ENCODE data around the gene CPEB3. TPM values are rescaled to one million over a fixed set of nuclear protein-coding genes. Genes with fewer than 3 reads are reported as not detected.
"Not testable (repeated sequence)": the region's sequence is repeated elsewhere in the genome, so short reads cannot be mapped to it uniquely, and the experiment has no call there.

CPEB3 gene
- total RNA-seq, 1 donor from 2014 or later, result 3.8 TPM

DNA sequence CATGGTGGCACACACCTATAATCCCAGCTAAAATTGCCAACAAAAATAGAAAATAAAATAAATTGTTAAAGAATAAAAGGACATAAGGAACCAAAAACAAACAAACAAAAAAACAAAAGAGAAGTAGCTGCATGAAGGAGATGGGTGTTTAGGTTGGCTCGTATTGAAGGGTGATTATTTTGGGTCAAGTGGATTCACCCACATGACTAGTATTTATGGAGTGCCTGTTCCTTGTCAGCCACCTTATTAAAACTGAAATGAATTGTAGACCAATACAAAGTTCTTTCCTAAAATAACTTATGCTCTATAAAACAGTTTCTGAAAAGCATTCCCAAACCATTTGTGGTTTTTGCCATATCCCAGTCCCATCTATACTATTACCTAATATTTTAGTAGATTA is 228.6 kb downstream of the CPEB3 start:
- intact Hi-C loops (cut with micrococcal nuclease), result no loop called here

DNA sequence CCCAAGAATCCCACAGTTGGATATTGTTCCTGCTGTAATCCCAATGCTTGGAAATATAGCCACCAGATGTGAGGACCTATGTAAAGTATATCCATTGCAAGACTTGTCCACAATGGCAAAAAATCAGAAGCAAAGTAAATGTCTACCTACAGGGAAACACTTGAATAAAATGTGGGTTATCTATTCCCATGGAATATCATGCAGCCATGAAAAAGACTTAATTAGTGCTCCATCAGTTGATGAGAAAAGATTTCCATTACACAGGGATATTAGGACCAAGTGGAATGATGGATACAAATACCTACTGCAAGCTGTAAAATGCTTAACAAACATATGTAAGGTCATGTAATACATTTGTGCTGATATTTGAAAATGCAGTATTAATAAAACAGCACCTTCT is 236.1 kb downstream of the CPEB3 start:
- intact Hi-C loops (cut with micrococcal nuclease), result no loop called here

DNA sequence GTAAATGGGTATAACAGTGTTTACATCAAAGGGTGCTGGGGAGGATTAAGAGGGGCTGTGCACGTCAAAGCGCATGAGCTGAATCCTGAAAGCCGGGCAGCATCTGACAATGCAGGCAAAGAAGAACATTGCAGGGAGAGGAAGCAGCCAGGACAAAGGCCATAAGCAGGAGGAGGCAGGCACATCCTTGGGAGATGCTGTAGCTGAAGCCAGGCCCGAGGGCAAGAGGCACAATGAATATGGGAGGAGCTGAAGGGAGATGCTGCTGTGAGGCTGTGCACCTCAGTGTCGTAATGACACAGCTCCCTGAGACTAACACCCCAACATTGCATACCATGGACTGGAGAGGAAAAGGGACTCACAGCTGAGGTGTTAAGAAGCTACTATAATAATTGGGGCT is 238.1 kb downstream of the CPEB3 start:
- intact Hi-C loops (cut with micrococcal nuclease), result no loop called here

DNA sequence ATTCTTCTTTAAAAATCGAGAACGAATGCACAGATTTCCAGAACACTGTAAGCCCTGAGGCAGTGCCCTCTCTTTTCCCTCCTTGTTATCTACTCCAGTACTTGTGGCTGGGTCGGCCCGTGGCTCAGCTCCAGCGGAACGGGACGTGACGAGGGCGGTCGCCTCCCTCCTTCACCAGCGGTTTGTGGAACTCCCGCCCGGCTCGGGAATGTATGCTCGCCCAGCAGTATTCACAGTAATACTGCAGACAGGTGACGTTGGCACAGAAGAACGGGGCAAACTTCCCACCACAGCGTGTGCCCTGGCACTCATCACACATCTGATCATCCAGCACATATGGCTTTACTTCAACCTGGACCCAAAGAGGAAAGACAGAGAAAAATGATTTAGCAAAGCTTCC is 238.8 kb downstream of the CPEB3 start:
- intact Hi-C loops (cut with micrococcal nuclease), result no loop called here

DNA sequence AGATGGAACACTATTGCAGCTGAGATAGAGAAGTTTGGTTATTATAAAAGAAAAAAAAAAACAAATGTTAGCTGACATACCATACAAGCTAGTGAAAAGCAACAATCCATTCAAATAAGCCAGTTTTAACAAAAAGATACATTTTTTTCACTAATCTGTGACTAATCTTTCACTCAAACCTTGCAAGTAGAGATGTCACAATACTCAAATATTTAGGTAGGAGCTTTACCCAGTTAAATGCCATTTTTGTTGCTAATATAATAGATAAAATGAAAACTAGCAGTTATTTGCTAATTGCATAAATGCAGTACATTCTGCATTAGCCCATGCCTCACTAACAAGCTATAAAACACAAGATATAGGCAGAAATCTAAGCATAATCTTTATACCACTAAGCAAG is 243.7 kb downstream of the CPEB3 start:
- intact Hi-C loops (cut with micrococcal nuclease), result no loop called here

DNA sequence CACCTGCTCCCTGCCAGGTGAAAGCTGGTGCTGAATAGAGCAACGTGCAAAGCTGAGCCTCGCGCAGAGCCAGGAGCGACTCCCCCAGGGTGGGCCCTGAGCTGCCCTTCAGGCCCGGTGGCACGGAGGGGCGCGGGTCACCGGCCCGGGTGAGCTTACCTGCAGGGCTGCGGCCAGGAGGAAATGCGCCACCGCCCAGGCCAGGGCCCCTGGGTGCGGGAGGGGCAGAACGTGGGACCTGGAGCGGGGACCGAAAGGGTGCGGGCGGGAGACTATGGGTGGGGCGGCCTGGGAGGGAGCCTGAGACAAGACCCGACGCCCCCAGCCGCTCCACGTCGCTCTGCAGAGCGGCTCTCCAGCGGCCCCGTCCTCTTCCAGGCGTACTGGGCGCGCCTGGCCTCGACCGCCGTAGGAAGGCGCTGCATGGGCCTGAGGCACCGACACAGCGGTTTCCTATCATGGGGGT is 245.2 kb downstream of the CPEB3 start:
- intact Hi-C loops (cut with micrococcal nuclease), result no loop called here

DNA sequence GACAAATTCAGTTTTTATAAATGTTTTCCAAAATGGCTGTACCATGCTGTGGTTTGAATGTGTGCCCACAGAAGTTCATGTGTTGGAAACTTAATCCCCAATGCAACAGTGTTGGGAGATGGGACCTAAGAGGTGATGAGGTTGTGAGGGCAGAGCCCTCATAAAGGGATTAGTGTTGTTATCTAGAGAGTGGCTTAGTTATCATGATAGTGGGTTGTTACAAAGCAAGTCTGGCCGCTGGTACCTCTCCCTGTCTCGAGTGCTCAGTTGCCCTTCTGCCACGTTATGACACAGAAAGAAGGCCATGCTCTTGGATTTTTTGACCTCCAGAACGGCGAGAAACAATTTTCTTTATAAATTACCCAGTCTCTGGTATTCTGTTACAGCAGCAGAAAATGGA is 248.3 kb downstream of the CPEB3 start:
- intact Hi-C loops (cut with micrococcal nuclease), result no loop called here

DNA sequence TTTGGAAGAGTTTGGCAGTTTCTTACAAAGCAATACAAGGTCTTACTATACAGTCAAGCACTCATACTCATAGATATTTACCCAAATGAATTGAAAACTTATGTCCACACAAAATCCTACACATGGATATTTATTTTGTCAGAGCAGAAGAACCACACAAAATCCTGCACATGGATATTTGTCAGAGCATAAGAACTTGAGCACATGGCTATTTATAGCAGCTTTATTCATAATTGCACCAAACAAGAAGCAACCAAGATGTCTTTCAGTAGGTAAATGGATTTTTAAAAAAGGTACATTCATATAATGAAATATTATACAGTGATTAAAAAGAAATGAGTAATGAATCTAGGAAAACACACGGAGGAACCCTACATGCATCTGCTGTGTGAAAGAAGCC is 251.9 kb downstream of the CPEB3 start:
- intact Hi-C loops (cut with micrococcal nuclease), result no loop called here

DNA sequence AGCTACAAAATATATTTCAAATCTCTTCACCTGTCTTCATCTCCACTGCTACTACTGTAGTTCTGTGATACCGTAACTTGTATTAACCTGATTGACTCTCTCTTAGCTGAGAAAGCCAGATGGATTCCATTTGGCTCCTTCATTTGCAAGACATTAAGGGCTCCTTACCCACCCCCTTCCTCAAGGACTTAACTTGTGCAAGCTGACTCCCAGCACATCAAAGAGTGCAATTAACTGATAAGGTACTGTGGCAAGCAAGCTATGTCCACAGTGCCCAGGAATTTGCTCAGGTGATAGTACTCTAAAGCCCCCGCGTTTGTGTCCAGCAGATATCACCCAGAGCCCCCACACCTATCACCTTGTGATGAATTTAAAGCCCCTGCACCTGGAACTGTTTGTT is 257.8 kb downstream of the CPEB3 start:
- intact Hi-C loops (cut with micrococcal nuclease), result not testable (repeated sequence)

DNA sequence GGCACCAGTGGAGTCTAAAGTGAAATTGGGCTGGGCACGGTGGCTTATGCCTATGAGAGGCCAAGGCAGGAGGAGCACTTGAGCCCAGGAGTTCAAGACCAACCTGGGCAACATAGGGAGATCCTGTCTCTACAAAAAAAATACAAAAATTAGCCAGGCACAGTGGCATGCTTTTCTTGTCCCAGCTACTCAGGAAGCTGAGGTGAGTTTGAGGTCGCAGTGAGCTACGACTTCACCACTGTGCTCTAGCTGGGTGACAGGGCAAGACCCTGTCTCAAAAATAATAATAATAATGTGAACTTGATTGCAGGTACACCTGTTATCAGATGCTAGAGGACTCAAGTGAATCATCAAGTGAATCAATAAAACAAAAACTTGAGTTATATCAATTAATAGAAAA is 259.3 kb downstream of the CPEB3 start:
- intact Hi-C loops (cut with micrococcal nuclease), result no loop called here

DNA sequence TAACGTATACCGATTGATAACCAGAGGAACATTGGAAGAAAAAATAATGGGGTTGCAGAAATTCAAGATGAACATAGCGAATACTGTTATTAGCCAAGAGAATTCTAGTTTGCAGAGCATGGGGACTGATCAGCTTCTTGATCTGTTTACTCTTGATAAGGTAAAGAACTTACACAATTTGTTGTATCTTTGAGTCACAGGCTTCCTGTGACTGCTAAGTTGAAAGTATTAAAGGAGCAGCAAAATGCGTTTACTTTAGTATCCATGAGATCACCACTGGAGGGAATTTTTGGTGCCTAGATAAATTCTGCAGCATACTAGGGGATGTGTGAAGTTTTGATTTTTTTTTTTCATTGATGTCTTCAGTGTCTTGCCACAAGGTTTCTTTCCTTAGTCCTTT is 263.7 kb downstream of the CPEB3 start:
- intact Hi-C loops (cut with micrococcal nuclease), result no loop called here

DNA sequence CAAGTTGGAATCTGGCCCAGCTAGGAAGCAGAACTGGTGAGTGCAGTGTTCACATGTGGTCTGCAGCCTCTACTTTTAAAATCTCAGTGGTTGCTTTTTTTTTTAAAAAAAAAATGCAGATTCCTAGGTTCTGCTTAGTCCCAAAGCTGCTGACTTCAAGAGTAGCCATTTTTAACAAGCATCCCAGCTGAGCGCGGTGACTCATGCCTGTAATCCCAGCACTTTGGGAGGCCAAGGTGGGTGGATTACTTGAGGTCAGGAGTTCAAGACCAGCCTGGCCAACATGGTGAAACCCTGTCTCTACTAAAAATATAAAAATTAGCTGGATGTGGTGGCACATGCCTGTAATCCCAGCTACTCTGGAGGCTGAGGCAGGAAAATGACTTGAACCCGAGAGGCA is 265.5 kb downstream of the CPEB3 start:
- intact Hi-C loops (cut with micrococcal nuclease), result not testable (repeated sequence)

DNA sequence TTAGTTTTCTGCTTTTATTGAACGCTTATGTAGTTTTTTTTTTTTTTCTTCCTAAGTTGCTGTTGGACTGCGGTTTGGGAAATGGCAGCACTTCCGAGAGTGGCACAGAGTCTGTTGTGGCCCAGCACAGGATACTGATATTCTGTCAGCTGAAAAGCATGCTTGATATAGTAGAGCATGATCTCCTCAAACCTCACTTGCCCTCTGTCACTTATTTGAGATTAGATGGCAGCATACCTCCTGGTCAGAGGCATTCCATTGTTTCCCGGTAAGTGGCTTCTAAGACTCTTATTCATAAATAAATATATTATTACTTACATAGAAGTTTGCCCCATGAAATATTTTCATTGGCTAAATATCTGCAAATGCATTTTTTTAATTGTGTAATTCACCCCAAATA is 266.2 kb downstream of the CPEB3 start:
- intact Hi-C loops (cut with micrococcal nuclease), result no loop called here

DNA sequence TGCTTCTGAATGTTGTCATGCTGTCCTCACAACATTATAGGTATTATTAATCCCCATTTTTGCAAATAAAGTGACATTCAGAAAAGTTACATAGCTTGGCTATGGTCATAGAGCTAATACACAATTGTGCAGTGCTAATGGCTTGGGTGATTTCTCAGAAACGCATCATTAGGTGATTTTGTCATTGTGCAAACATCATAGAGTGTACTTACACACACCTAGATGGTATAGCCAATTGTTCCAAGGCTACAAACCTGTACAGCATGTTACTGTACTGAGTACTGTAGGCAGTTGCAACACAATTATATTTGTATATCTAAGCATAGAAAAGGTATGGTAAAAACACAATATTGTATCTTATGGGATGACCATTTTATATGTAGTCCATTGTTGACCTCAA is 276.3 kb downstream of the CPEB3 start:
- intact Hi-C loops (cut with micrococcal nuclease), result no loop called here

DNA sequence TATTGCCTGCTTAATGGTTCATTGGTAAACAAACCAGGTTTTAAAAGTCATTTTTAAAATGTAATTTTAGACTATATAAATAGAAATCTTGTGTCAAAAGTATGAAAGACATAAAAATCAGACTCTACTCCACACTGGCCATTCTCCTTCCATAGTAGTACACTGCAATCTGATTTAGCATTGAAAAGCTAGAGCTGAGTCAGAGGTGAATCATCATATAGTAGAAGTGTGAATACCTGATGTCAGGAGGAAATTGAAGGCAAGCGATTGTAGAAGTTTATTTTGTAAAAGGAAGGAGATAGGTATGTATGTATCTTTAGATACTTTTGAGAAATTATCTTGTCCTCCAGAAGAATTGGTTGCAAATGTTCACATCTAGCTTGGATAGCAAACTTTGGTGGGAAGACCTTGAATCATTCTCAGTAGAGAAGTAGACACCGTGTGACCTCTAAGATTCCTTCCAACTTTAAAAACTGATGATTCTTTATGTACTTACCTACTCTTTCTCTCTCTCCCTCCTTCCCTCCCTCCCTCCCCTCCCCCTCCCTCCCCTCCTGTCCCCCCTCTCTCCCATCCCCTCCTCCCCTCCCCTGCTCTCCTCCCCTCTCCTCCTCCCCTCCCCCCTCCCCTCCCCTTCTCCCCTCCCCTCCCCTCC is 279.2 kb downstream of the CPEB3 start:
- intact Hi-C loops (cut with micrococcal nuclease), result no loop called here

DNA sequence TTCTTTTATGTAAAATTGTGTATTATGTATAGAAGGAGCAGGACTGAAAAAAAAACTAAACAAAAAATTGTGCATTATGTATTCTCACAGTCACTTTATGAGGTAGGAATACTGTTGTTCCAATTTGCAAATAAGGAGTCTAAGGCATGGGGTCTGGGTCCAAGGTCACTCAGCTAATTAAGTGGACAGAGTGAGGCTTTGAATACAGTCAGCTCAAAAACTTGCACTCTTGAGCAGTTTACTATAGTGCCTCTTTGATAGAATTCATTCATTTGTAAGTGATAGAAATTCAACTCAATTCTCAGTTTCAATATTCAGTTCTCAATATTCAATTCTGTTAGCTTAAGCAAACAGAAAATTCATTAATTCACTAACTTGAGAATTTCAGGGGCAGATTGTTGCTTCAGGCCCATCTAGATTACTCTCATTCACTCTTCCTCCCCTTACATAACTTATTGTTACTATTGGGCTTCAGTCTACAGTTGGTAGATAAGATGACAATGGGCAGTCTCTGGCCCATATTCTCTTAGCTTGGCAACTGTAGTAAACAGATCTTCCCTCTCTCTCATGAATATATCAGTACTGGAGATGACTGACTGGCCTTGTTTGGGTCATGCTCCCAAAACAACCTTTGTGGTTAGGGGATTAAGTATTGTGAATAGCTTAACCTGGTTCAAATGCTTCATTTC is 280.7 kb downstream of the CPEB3 start:
- intact Hi-C loops (cut with micrococcal nuclease), result no loop called here

DNA sequence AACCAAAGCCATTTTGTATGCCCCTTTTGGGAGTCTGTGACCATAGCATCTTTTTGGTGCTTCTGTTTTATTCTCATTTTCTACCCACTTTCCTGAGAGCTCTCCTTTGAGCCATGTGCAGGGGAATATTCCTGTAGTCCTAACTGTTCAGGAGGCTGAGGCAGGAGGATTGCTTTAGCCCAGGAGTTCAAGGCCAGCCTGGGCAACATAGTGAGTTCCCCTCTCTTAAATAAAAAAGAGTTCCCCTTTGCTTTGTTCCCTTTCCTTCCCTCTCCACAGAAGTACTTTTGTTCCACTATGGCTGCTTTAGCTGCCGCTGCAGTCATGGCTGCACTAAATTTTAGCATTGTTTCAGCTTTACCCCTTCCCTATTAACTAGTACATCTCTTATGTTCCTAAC is 281.4 kb downstream of the CPEB3 start:
- intact Hi-C loops (cut with micrococcal nuclease), result no loop called here

DNA sequence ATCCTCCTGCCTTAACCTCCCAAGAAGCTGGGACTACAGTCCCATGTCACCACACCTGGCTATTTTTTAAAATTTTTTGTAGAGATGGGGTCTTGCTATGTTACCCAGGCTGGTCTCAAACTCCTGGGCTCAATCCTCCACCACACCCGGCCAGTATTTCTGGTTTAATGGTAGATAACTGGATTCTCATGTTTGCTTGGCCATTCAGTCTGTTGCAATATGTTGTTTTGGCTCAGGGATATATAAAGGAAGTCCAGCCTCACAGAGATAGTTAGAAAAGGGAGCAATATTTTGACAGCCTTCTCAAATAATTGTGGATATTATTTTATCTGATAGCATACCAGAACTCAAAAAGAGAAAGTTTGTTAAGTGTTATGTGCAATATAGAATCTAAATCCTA is 284.9 kb downstream of the CPEB3 start:
- intact Hi-C loops (cut with micrococcal nuclease), result no loop called here

DNA sequence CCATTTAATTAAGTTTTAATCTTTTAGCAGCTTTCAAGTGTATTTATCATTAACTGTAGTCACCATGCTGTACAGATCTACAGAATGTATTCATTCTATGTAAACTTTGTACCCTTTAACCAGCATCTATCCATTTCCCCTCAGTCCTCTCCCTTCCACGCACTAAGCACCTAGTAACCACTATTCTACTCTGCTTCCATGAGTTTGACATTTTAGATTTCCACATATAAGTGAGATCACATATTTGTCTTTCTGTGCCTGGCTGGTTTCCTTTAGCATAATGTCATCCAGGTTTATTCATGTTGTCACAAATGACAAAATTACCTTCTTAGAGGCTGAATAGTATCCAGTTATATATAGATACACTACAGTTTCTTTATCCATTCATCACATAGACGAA is 287.6 kb downstream of the CPEB3 start:
- intact Hi-C loops (cut with micrococcal nuclease), result no loop called here

DNA sequence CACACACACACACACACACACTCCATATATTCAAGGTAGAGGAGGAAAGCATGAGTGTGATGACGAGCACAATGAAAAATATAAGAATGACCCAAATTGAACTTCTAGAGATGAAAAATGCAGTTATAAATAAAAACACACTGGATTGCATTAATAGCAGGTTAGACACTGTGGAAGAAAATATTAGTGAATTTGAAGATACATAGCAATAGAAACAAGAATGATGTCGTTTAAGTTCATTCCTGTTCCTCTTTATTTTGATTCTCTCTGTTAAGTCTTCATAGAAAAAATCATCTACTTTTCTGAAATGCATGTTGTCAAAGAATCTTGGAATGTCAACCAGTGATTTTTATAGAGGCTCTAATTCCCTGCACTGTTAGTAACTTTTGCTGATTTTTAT is 288.9 kb downstream of the CPEB3 start:
- intact Hi-C loops (cut with micrococcal nuclease), result no loop called here

DNA sequence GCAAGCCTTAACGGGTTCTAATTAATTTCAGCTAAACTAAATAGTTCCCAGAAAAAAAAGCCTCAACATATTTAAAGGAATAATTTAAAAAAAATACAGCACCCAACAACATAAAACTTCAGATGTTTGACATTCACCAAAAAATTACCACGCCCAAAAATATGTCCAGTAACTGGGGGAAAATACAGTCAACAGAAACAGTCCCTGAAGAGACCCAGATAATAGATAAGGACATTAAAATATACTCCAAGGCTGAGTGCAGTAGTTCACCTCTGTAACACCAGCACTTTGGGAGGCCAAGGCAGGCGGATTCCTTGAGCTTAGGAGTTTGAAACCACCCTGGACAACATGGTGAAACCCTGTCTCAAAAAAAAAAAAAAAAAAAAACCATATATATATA is 289.3 kb downstream of the CPEB3 start:
- intact Hi-C loops (cut with micrococcal nuclease), result no loop called here

Measured in T-helper 1 cell treated with Interleukin-12 subunit alpha and Interleukin-12 subunit beta and Interleukin-4 antibody, amounts not matched to agents 30 ng/mL and 1 ng/mL, for 36 hours (primary cell).